Right renal cortex interstitium (tissue), 3 donors: ENCODE measurements around the gene GRIK3. TPM values are rescaled to one million over a fixed set of nuclear protein-coding genes. Genes with fewer than 3 reads are reported as not detected.

Source experiments
- DNase-seq, 3 donors: peaks; one replicate each; pipeline ENCODE4 v3.0.0-alpha.2; 2013; ENCODE audit warnings: low read depth in 3 of 3, low spot score in 2 of 3
- polyA plus RNA-seq, 3 donors: library from polyadenylated mRNA; unstranded; fragments of 120-200 nt; gene quantifications; one replicate each; pipeline ENCODE4 v1.2.1, GENCODE V29; 2013; ENCODE audit not compliant: insufficient read length in 3 of 3

GRIK3 gene
- polyA plus RNA-seq, 3 donors: 2.6 to 3.4 (median 3.1) TPM

- DNase-seq: no peak
Observed at GRCh38 chr1:36882536-36883285, 151.6 kb downstream of the GRIK3 start.

- DNase-seq: no peak
Observed at GRCh38 chr1:36881541-36881940, 152.8 kb downstream of the GRIK3 start.

GRCh38 chr1:36881068-36881405 lies 153.3 kb downstream of the GRIK3 start:
- DNase-seq: no peak

DNA sequence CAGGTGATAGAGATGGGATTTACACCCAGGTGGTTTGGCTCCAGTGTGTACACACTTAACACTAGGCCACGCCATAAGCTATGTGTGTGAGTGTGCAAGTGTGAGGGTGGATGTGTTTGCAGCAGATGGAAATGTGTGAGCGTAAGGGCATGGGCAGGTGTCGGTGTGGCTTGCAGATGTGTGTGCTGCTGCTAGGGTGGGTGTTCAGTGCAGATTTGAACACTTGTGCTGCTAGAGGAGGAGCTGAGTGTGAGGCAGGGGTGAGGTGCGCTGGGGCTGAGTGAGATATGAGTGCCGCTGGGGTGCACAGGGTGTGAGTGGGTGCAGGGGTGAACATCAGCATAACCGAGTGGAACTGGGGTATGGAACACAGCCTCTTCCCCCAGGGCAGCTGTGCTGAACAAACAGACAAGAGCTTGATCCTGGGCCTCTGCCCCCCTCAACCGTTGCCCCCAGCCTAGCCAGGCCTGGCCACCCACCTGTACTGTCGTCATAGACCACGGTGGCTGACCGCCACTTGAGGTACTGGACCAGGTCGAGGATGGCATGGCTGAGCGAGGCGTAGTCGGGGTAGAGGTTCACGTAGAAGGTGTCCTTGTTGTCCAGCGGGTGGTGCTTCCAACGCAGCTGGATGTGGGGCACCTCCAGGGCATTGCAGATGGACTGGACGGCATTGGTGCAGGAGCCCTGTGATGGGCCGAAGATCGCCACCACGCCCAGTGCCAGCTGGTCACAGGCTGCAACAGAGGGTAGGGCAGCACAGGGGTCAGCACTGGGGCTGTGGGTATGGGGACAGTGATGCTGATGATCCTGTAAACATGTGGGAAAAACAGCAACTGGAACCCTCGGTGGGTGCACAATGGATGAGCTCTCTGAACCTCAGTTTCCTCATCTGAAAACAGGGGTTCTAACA lies 153.9 kb downstream of the GRIK3 start:
- no peak for DNase-seq

DNA sequence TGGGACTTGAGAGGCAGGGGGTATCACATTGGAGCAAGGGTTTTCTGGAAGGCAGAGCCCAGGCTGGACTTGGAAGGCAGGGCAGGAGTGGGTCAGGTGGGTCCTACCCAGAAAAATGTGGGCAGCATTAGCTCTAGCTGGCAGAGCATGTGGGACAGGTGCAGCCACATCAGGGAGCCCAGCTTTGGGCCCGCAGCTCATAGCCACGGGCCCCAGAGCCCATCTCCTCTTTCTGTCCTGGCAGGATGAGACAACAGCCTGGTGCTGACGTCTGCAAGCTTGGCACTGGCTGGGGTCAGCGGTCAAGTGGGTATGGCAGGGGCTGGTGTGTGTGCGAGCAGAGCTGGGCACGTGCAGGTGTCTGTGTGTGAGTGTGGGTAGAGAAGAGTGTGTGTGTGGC lies 154.7 kb downstream of the GRIK3 start:
- no peak for DNase-seq

DNA sequence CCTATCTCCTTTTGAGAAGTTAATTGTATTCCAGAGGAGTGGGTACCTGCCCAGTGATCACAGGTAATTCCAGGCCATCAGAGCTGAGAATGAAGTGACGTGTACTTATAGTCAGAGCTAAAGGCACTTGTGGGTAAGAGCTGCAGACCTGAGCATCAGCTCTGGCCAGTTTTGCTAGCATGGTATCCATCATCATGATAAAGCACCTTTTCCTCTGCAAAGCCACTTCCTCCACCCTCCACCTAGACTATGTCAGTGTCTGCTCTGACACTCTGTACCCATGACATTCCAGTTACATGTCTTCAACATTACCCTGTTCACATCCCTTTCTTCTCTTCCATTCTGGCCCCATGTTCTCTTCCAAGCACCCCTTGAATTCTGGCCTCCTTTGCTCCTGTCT lies 157.3 kb downstream of the GRIK3 start:
- DNase-seq: no peak

DNA sequence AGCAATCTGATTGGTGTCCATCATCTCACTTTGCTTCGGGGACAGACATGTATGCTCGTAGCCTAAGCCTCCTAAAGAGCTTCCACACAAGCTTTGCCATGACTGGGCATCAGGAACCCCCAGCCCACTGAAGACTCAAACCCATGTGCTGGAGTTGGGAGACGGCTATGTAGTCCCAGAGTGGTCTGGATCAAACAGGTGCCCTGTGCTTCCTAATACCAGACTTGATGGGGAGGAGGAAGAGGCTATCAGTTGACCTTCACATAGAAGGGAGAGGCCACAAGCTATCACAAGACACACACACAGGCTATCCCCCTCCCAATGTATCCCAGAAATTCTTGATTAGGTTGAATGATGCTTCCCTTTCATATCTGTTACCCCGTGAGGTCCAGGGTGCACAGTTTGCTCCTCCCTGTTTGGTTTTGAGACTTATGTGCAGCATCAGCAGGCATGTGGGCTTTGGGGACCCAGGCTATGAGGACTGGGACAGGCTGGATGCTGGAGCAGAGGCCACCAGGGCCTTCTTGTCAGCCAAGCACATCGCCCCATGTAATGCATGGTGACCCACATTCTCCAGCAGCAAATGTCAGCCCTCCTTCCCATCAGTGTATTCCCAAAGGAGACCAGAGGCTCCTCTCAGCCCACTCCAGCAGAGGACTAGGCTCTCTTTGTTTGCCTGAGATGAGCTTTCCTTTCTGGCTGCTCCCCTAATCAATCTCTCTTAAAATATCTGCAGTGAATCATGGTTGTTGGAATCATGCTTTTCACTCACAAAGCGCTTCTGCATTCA lies 159.8 kb downstream of the GRIK3 start:
- no peak for DNase-seq

GRCh38 chr1:36872858-36873257 lies 161.5 kb downstream of the GRIK3 start:
- no peak for DNase-seq

GRCh38 chr1:36872126-36872754 lies 162.1 kb downstream of the GRIK3 start:
- no peak for DNase-seq

DNA sequence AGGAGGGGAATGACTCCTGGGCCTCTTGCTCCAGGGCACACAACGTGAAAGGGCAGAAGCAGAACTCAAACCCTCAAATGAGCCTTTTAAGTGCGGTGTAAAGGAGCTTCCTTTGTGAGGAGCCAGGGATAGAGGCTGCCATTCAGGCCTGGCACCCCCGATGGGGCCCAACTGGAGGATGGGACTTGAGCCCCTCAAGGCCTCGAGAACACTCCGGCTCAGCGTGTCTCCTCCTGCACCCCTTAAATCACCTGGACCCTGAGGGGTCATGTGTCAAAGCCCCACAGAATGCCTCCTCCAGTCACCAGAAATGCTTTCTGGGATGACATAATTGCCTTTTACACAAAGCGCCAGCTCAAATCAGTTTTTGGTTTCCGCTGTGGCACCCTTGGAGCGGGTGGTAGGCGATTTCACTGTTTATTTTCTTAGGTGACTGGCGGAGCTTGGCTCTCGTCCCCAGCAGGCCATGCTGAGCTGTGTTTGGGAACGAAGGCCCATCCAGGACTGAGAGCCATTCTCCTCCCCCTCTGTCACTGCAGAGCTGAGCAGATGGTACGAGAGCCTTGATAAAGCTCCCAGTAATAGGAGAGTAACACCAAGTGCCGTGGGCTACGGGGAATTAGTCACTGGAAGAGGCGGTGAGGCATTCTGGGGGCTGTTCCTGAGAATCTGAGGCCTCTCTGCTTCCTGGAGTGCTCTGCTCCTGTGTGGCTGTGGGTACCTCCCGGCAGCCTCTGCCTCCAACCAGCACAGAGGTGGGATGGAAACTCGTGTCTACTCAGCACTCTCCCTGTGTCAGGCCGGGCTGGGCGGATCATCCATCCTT lies 163.0 kb downstream of the GRIK3 start:
- DNase-seq: no peak

DNA sequence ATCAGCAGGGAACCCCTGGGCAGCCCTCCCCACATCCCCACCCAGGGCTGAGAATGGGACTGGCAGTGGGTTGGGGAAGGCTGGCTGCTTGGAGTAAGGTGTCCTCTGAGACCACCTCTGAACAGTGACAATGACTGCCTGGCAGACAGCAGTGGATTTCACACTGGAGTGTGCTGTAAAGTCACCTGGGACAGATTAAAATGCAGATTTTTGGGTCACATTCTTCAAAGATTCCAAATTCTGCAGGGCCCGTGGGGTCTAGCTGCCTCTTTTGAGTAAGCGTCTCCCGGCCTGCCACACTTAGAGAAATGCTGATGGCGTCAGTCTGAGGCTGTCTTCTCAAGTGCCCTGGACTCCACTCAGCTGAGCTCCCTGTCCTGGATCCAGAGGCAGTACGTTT lies 164.5 kb downstream of the GRIK3 start:
- no peak for DNase-seq

- no peak for DNase-seq
Observed at GRCh38 chr1:36869054-36869453, 165.3 kb downstream of the GRIK3 start.

DNA sequence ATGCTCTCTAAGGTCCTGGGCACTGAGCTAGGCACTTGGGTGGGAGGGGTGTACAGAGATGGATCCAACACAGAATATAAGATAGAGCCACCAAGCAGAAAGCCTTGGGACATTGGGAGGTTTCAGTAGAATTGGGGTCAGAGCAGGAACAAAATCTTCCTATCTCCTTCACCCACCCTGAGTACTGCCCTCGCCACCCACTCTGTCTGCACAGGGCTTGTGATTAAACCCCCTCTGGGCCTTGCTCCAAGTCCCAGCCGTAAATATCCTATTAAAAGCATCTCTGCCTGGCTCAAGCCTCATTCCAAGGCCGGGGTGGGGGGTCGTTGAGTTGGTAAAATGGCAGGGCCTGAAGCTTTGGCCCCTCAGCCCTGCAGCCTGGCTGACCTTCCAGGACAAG lies 166.7 kb downstream of the GRIK3 start:
- no peak for DNase-seq

DNA sequence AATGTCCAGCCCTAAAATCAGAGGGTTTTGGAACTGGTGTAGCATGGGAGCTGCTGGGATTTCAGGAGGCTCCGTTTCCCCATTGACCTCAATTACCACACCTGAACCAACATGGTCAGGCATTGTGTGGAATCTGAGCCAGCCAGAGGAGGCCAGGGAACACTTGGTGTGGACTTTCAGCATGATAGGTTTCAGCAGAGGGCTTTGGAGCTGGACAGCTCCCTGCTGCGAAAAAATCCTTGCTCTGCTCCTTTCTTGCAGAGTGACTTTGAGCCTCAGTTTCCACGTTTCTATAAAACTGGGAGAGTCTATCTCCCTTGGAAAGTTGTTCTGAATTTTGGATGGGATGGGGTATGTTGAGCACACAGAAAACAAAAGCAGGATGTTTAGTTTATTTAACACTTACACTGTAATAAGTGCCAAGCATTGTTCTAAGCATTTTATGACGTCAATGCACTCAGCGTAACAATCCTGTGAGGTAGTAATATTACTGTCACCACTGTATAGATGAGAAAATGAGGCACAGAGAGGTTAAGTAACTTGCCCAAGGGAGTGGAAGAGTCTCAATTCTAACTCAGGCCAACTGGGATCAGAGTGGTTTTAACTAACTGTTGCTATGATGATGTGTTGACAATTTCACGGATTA lies 168.0 kb downstream of the GRIK3 start:
- DNase-seq: no peak

GRCh38 chr1:36865602-36865900 lies 168.8 kb downstream of the GRIK3 start:
- no peak for DNase-seq

DNA sequence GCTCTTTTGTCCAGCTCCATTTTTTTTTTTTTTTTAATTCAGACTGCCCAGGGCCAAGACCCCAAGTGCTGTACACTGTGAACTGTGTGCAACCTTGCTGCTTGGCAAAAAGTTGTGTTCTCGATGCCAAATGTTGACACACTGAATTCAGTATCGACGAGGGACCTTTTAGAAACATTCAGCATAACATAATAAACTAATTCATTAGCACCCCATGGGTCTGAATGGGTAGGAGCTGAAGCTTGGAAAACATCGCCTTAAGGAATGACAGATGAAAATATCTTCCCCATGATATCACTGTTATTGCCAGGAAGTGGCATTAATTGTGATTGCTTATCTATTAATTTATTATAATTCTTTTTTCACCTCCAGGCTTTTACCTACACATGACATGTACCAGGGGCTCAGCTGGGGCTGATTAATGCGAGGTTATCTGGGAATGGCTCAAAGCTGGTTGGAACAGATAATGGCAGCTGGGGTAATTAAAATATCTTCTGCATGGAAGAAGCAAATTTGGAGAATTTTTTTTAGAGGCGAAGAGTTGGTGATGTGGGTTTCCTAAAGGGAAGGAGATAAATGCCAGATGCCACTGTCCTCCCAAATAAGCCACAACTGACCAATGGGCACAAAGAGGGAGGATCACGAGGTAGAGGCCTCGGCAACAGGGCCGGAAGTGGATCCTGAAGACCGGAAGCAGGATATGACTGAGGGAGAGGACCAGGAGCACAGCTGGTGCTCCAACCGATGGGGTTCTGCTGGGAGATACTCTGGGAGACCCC lies 169.3 kb downstream of the GRIK3 start:
- DNase-seq: no peak

DNA sequence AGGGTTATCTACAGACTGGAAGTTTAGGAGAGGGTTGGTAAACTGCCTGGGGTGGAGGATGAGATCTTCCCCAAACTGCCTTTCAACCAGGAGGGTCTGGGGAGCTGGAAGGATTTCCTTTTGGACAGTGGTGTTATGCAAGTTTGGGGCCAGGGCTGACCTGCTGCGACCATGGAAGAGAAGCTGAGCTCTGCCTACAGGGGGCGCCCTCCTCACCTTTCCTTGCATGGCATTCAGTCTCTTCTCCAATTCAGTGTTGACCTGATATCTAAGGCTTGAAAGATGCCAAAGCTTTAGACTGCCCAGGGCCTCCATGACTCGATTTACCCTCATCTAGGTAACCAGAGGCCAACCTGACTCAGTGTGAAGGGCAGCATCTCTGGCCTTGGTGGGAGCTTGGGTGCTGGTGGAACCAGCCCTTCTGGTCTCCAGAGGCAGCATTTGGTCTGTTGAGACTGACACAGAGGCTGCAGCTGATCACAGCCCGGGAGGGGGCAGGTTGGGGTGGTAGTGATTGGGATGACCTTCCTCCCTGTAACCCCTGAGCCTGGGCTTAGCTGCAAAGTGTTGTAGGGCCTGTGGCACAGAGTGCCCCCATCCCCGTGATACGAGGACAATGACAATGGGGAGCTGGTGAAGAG lies 170.0 kb downstream of the GRIK3 start:
- DNase-seq: no peak

- no peak for DNase-seq
Observed at GRCh38 chr1:36863500-36863899, 170.8 kb downstream of the GRIK3 start.
